Osteoblast (primary cell): Measurements from ENCODE around the gene ADGRV1. TPM values are rescaled to one million over a fixed set of nuclear protein-coding genes. Genes with fewer than 3 reads are reported as not detected.

Source experiments
- DNase-seq: peaks from one replicate; pipeline ENCODE4 v3.0.0; 2011; ENCODE audit warnings: low spot score, mixed read lengths; ENCODE audit not compliant: insufficient read length; ENCODE audit errors: missing footprints
- H2AFZ ChIP-seq: 2 replicates; pipeline ENCODE4 v1.6.0; 2011; ENCODE audit warnings: mild to moderate bottlenecking, low read length
- H3K27ac ChIP-seq: 2 replicates; pipeline ENCODE4 v1.5.1; 2011; ENCODE audit warnings: mild to moderate bottlenecking, low read depth, low read length, moderate library complexity
- H3K27me3 ChIP-seq: 2 replicates; pipeline ENCODE4 v1.6.0; 2012; ENCODE audit warnings: mild to moderate bottlenecking, control low read depth, inconsistent platforms, low read length, moderate library complexity; ENCODE audit not compliant: insufficient read depth
- H3K36me3 ChIP-seq: 2 replicates; pipeline ENCODE4 v1.5.1; 2011; ENCODE audit warnings: mild to moderate bottlenecking, low read length, control low read depth, moderate library complexity; ENCODE audit not compliant: insufficient read depth
- H3K4me1 ChIP-seq: 2 replicates; pipeline ENCODE4 v1.5.1; 2011; ENCODE audit warnings: mild to moderate bottlenecking, low read length, control low read depth, moderate library complexity; ENCODE audit not compliant: insufficient read depth
- H3K4me2 ChIP-seq: 2 replicates; pipeline ENCODE4 v1.6.0; 2011; ENCODE audit warnings: mild to moderate bottlenecking, low read length; ENCODE audit not compliant: insufficient read depth
- H3K4me3 ChIP-seq: fragments of 200-600 bp; sonication (generic); 3 replicates; pipeline ENCODE4 v1.5.1; 2012; ENCODE audit warnings: mild to moderate bottlenecking, low read length, inconsistent platforms; ENCODE audit not compliant: insufficient read depth
- H3K79me2 ChIP-seq: 2 replicates; pipeline ENCODE4 v1.6.0; 2012; ENCODE audit warnings: mild to moderate bottlenecking, low read length, control low read depth, inconsistent platforms; ENCODE audit not compliant: insufficient read depth
- H3K9me3 ChIP-seq: 2 replicates; pipeline ENCODE4 v1.5.1; 2011; ENCODE audit warnings: low read depth, low read length, control low read depth
- H4K20me1 ChIP-seq: 2 replicates; pipeline ENCODE4 v1.6.0; 2012; ENCODE audit warnings: mild to moderate bottlenecking, low read length, control low read depth; ENCODE audit not compliant: insufficient read depth
- total RNA-seq: library from RNA; depleted of rRNA; stranded (reverse); fragments of >200 nt; gene quantifications from 2 replicates; pipeline ENCODE4 v1.2.3, GENCODE V29; 2012
- TF ChIP-seq, protein P1 (sequence below): IDR thresholded peaks from 2 replicates; pipeline ENCODE4 v1.5.1; 2011; ENCODE audit warnings: mild to moderate bottlenecking, low read depth, low read length, moderate library complexity; ENCODE audit errors: extremely low read depth

ADGRV1 gene
- total RNA-seq, 1 donor: under 0.01 TPM

DNA sequence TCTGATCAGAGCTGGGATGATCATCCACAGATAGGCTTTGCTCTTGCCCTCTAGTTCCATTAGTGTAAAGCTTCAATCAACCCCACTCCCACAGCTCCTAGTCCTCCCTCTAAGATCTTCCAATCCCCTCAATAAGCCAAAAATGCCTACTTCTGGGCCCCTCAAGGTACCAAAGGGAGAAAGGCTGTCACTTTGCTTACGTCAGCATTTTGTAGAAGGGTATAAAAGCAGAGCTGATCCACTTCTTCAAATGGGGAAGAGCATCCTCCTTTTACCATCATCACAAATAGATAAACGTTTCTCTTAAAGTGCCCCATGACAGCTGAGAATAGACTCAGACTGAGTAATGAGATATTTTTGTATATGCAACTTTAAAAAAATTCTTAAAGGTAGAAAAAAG is 13.1 kb upstream of the ADGRV1 start:
- H3K27me3 ChIP-seq: peaks cover 14% of the 10 kb centered on the region
- no peak overlapping the region for H2AFZ ChIP-seq
- no peak for DNase-seq
- no peaks in the 10 kb centered on the region for H3K36me3 ChIP-seq
- H3K79me2 ChIP-seq: no peaks in the 10 kb centered on the region
- TF ChIP-seq, protein P1, sequence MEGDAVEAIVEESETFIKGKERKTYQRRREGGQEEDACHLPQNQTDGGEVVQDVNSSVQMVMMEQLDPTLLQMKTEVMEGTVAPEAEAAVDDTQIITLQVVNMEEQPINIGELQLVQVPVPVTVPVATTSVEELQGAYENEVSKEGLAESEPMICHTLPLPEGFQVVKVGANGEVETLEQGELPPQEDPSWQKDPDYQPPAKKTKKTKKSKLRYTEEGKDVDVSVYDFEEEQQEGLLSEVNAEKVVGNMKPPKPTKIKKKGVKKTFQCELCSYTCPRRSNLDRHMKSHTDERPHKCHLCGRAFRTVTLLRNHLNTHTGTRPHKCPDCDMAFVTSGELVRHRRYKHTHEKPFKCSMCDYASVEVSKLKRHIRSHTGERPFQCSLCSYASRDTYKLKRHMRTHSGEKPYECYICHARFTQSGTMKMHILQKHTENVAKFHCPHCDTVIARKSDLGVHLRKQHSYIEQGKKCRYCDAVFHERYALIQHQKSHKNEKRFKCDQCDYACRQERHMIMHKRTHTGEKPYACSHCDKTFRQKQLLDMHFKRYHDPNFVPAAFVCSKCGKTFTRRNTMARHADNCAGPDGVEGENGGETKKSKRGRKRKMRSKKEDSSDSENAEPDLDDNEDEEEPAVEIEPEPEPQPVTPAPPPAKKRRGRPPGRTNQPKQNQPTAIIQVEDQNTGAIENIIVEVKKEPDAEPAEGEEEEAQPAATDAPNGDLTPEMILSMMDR: no peak
- H4K20me1 ChIP-seq: no peaks in the 10 kb centered on the region
- no peak overlapping the region for H3K27ac ChIP-seq
- no peaks in the 10 kb centered on the region for H3K9me3 ChIP-seq
- peaks cover 8% of the 10 kb centered on the region for H3K4me1 ChIP-seq
- H3K4me3 ChIP-seq: no peak overlapping the region
- no peak overlapping the region for H3K4me2 ChIP-seq

GRCh38 chr5:90546216-90546837 is 12.3 kb upstream of the ADGRV1 start:
- Histone ChIP-seq H3K9me3 (no peaks in the 10 kb centered on the region), H3K27ac (no peak overlapping the region), H3K4me2 (no peak overlapping the region), H3K36me3 (no peaks in the 10 kb centered on the region), H3K4me3 (no peak overlapping the region), H3K27me3 (peaks cover 14% of the 10 kb centered on the region), H4K20me1 (no peaks in the 10 kb centered on the region), H3K4me1 (peaks cover 8% of the 10 kb centered on the region), H3K79me2 (no peaks in the 10 kb centered on the region), H2AFZ (no peak overlapping the region)
- TF ChIP-seq, protein P1: no peak
- DNase-seq: no peak

DNA sequence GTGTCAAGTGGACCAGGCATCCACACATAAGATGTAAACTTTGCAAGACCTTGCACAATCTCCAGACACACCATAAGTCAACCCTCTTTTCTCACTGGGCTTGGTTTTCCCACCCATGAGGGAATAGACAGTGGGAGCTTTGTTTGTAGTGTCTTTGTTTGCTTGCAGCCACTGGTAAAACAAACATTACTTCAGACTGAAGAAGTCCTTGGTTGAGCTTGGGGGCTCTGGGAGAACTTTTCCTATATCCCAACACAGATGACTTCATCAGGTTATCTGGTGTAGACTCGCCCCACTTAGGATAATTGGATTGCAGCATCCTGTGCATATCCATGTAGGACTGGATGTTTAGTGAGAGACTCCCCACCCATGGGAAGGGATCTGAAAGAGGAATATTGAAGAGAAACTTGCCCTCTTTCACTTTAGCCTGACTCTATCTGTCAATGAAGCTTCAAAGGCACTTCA is 11.5 kb upstream of the ADGRV1 start:
- H3K9me3 ChIP-seq: no peaks in the 10 kb centered on the region
- H2AFZ ChIP-seq: no peak overlapping the region
- no peaks in the 10 kb centered on the region for H3K36me3 ChIP-seq
- peaks cover 14% of the 10 kb centered on the region for H3K27me3 ChIP-seq
- H3K4me1 ChIP-seq: peaks cover 8% of the 10 kb centered on the region
- no peaks in the 10 kb centered on the region for H3K79me2 ChIP-seq
- no peak overlapping the region for H3K4me3 ChIP-seq
- no peak for DNase-seq
- no peaks in the 10 kb centered on the region for H4K20me1 ChIP-seq
- H3K27ac ChIP-seq: no peak overlapping the region
- peak overlapping the region; percentile 16 for H3K4me2 ChIP-seq
- TF ChIP-seq, protein P1: no peak

DNA sequence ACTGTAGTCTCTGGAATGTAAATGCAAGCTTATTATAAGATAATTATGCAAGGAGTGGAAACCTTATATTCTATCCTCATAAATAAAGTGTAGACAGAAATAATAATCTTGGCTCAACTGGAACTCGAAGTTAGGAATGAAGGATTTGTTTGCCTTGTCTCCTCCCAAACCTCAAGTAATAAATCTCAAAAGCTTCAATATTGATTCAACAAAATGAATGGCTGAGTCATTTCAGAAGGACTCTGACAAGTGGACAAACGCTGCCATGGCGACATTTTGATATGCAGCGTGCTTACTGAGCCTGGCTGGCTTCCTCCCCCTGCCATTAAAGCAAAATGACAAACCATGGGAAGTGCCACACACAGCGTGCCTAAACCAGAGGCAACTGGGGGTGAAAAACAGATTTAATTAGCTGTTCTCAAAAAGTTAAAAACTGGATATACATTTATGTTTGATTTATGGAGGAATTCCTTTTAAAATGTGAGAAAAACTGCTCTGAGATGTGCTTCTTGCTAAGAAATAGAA is 10.5 kb upstream of the ADGRV1 start:
- H3K27ac ChIP-seq: no peak overlapping the region
- no peaks in the 10 kb centered on the region for H3K9me3 ChIP-seq
- peaks cover 8% of the 10 kb centered on the region for H3K4me1 ChIP-seq
- no peak for DNase-seq
- peaks cover 18% of the 10 kb centered on the region for H3K27me3 ChIP-seq
- no peaks in the 10 kb centered on the region for H3K36me3 ChIP-seq
- no peak overlapping the region for H3K4me3 ChIP-seq
- TF ChIP-seq, protein P1: no peak
- H3K4me2 ChIP-seq: peak overlapping the region; percentile 56
- H2AFZ ChIP-seq: no peak overlapping the region
- no peaks in the 10 kb centered on the region for H4K20me1 ChIP-seq
- H3K79me2 ChIP-seq: no peaks in the 10 kb centered on the region
